Measurements from ENCODE around the gene TMC6. TPM values are rescaled to one million over a fixed set of nuclear protein-coding genes. Genes with fewer than 3 reads are reported as not detected.

Gene TMC6
- total and polyA plus RNA-seq, 2 of the 13 experiments (the other 11 are each of a cell fraction or from before 2014, with no cell fraction given): 48.4 to 99.1 TPM

DNA sequence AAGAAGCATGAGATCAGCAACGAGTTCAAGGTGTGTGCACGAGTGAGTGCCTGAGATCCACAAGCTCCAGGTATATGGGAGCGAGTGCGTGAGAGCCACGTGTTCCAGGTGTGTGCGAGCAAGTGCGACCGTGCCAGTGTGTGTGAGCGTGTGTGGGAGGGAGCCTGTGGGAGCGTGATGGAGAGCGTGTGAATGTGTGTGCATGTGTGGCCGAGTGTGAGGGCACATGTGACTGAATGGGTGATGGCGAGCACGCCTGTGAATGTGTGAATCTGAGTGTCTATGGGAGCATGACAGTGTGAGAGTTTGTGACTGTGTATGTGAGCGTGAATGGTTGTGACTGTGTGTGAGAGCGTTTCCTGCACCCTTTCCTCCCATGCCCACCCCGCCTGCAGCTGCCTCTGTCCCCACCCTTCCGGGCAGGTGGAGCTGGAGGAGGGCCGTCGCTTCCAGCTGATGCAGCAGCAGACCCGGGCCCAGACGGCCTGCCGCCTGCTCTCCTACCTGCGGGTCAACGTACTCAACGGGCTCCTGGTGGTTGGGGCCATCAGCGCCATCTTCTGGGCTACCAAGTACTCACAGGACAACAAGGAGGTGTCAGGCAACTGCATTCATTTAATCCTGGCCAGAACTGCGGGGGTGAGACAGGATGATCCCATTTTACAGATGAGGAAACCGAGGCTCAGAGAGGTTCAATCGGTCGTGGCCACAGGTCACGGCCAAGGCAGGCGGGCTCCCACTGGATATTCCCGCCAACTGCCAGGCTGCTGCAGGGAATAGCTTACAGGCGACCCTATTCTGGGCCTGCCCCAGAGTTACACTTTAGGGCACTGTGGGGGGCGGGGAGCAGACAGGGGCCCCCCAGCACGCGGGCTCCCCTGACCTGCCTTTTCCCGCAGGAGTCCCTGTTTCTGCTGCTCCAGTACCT is 5.7 kb upstream of the TMC6 start:
- no TSS peak for BruUV-seq (replicated peaks)
- intact Hi-C loops (cut with micrococcal nuclease; ENCODE audit: unreplicated experiment): loop anchor here (1.0 kb wide), 1 partner anchor 17 kb away; no protein-coding TSS in a partner anchor
- H2AFZ ChIP-seq (ENCODE audit: low read length): no peak overlapping the region
- no peaks in the 10 kb centered on the region for H3K9me3 ChIP-seq (ENCODE audit: low read length)
- ChIA-PET CTCF (ENCODE audit: low intra/inter-chr PET ratio, low total read pairs) (interaction anchor here (1.3 to 2.3 kb wide), 2 partner anchors 17 to 22 kb away, joined by 11 to 17 read pairs; no protein-coding TSS in a partner anchor), POLR2A (interaction anchor here (0.7 to 2.5 kb wide), 4 partner anchors 10 to 176 kb away, joined by 3 to 10 read pairs (median 6); partner anchors contain the start of genes AFMID, TK1 and TNRC6C)
- peak overlapping the region; percentile 29 for H3K4me2 ChIP-seq (ENCODE audit: low read depth, low read length)
- peak overlapping the region in 1 of 3 experiments; percentile 23; a peak in 1 of 6 replicates for H3K4me3 ChIP-seq (replicated peaks in 1 of 3; ENCODE audit: insufficient read depth in 1 of 3, low read depth in 2 of 3, low read length in 3 of 3)
- no peaks in the 10 kb centered on the region for H3K27me3 ChIP-seq (ENCODE audit: control insufficient read depth in 1 of 2, insufficient read depth in 2 of 2, low read length in 2 of 2)
- peaks cover 93% of the 10 kb centered on the region for H3K4me1 ChIP-seq (ENCODE audit: insufficient read depth, low read length)
- ATAC-seq (peak; percentile 44), FAIRE-seq (peak; percentile 84), DNase-seq (ENCODE audit: low spot score) (peak; percentile 83)
- in situ Hi-C loops (cut with HindIII; ENCODE audit: extremely low pct_ligation_motif_present, low pct_unique_long_range_greater_than_20kb): no loop called here
- no peak overlapping the region for H3K9ac ChIP-seq (ENCODE audit: insufficient read depth, low read depth, low read length)
- no peaks in the 10 kb centered on the region for H3K36me3 ChIP-seq (replicated peaks in 1 of 2; ENCODE audit: control insufficient read depth in 1 of 2, insufficient read depth in 2 of 2, low read length in 2 of 2)
- no peak overlapping the region for H3K27ac ChIP-seq (ENCODE audit: extremely low read length, insufficient read depth, low read length)
- H4K20me1 ChIP-seq (ENCODE audit: insufficient read depth, low read length): no peaks in the 10 kb centered on the region
- H3K79me2 ChIP-seq (ENCODE audit: insufficient read depth, low read length): no peaks in the 10 kb centered on the region
- WGBS (ENCODE audit: low lambda C conversion rate): 38% methylated on average over 36 of the region's 39 CpGs
- TF ChIP-seq ZFY (CRISPR knock-in tag; IDR thresholded peaks at IDR 0.05) (peak; percentile 25; the same call in 1 of the 2 replicates), MYC (CRISPR knock-in tag; IDR thresholded peaks at IDR 0.05; ENCODE audit: borderline replicate concordance) (peak; percentile 57; the same call in 1 of the 2 replicates), ZNF619 (CRISPR knock-in tag; IDR thresholded peaks at IDR 0.05) (peak; percentile 22; the same call in 1 of the 2 replicates), STAG1 (CRISPR knock-in tag; IDR thresholded peaks at IDR 0.05) (peak; percentile 79), MIER3 (CRISPR knock-in tag; IDR thresholded peaks at IDR 0.05; ENCODE audit: borderline replicate concordance) (peak; percentile 60; the same call in 1 of the 2 replicates), GABPB1 (CRISPR knock-in tag; IDR thresholded peaks at IDR 0.05) (peak; percentile 22), ZBTB1 (CRISPR knock-in tag; IDR thresholded peaks at IDR 0.05; ENCODE audit: borderline replicate concordance) (no peak), ZNF724P (CRISPR knock-in tag; IDR thresholded peaks at IDR 0.05; ENCODE audit: borderline replicate concordance) (0 out of 2 replicates have a peak, but pooled peaks have one; percentile 40), FOXA3 (CRISPR knock-in tag; IDR thresholded peaks at IDR 0.05) (peak; percentile 53; the same call in 1 of the 2 replicates)
- TF ChIP-seq, protein P1, sequence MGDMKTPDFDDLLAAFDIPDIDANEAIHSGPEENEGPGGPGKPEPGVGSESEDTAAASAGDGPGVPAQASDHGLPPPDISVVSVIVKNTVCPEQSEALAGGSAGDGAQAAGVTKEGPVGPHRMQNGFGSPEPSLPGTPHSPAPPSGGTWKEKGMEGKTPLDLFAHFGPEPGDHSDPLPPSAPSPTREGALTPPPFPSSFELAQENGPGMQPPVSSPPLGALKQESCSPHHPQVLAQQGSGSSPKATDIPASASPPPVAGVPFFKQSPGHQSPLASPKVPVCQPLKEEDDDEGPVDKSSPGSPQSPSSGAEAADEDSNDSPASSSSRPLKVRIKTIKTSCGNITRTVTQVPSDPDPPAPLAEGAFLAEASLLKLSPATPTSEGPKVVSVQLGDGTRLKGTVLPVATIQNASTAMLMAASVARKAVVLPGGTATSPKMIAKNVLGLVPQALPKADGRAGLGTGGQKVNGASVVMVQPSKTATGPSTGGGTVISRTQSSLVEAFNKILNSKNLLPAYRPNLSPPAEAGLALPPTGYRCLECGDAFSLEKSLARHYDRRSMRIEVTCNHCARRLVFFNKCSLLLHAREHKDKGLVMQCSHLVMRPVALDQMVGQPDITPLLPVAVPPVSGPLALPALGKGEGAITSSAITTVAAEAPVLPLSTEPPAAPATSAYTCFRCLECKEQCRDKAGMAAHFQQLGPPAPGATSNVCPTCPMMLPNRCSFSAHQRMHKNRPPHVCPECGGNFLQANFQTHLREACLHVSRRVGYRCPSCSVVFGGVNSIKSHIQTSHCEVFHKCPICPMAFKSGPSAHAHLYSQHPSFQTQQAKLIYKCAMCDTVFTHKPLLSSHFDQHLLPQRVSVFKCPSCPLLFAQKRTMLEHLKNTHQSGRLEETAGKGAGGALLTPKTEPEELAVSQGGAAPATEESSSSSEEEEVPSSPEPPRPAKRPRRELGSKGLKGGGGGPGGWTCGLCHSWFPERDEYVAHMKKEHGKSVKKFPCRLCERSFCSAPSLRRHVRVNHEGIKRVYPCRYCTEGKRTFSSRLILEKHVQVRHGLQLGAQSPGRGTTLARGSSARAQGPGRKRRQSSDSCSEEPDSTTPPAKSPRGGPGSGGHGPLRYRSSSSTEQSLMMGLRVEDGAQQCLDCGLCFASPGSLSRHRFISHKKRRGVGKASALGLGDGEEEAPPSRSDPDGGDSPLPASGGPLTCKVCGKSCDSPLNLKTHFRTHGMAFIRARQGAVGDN (CRISPR knock-in tag; IDR thresholded peaks at IDR 0.05): peak; percentile 81
- TF ChIP-seq, protein P2, sequence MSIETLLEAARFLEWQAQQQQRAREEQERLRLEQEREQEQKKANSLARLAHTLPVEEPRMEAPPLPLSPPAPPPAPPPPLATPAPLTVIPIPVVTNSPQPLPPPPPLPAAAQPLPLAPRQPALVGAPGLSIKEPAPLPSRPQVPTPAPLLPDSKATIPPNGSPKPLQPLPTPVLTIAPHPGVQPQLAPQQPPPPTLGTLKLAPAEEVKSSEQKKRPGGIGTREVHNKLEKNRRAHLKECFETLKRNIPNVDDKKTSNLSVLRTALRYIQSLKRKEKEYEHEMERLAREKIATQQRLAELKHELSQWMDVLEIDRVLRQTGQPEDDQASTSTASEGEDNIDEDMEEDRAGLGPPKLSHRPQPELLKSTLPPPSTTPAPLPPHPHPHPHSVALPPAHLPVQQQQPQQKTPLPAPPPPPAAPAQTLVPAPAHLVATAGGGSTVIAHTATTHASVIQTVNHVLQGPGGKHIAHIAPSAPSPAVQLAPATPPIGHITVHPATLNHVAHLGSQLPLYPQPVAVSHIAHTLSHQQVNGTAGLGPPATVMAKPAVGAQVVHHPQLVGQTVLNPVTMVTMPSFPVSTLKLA (IDR thresholded peaks at IDR 0.05): peak; percentile 78
- TF ChIP-seq, protein P3, sequence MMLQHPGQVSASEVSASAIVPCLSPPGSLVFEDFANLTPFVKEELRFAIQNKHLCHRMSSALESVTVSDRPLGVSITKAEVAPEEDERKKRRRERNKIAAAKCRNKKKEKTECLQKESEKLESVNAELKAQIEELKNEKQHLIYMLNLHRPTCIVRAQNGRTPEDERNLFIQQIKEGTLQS (CRISPR knock-in tag; IDR thresholded peaks at IDR 0.05): no peak
- TF ChIP-seq, protein P4, sequence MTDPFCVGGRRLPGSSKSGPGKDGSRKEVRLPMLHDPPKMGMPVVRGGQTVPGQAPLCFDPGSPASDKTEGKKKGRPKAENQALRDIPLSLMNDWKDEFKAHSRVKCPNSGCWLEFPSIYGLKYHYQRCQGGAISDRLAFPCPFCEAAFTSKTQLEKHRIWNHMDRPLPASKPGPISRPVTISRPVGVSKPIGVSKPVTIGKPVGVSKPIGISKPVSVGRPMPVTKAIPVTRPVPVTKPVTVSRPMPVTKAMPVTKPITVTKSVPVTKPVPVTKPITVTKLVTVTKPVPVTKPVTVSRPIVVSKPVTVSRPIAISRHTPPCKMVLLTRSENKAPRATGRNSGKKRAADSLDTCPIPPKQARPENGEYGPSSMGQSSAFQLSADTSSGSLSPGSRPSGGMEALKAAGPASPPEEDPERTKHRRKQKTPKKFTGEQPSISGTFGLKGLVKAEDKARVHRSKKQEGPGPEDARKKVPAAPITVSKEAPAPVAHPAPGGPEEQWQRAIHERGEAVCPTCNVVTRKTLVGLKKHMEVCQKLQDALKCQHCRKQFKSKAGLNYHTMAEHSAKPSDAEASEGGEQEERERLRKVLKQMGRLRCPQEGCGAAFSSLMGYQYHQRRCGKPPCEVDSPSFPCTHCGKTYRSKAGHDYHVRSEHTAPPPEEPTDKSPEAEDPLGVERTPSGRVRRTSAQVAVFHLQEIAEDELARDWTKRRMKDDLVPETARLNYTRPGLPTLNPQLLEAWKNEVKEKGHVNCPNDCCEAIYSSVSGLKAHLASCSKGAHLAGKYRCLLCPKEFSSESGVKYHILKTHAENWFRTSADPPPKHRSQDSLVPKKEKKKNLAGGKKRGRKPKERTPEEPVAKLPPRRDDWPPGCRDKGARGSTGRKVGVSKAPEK (CRISPR knock-in tag; IDR thresholded peaks at IDR 0.05; ENCODE audit: borderline replicate concordance): 0 out of 2 replicates have a peak, but pooled peaks have one; percentile 29

Data from HepG2 (cell line).